Measurements from ENCODE around the gene FGF9. TPM values are rescaled to one million over a fixed set of nuclear protein-coding genes. Genes with fewer than 3 reads are reported as not detected.

Gene FGF9
- total RNA-seq, 2 donors from 2014 or later, result 0.29 TPM; not detected in 1

GRCh38 chr13:21685485-21686064 is 14.7 kb downstream of the FGF9 start:
- Mint-ChIP-seq H3K36me3 (no peaks in the 10 kb centered on the region), H3K9me3 (no peaks in the 10 kb centered on the region), H3K4me1 (ENCODE audit: low read depth in 2 of 2) (peaks cover 0 to 4% of the 10 kb centered on the region in 2 donors), H3K27me3 (peaks cover 30 to 41% of the 10 kb centered on the region in 2 donors), H3K27ac (no peak overlapping the region), H3K4me3 (no peak overlapping the region)
- no peak for DNase-seq (ENCODE audit: low spot score)
- ATAC-seq, result no peak

- Mint-ChIP-seq H3K27ac (no peak overlapping the region), H3K4me1 (ENCODE audit: low read depth in 2 of 2) (peaks cover 0 to 4% of the 10 kb centered on the region in 2 donors), H3K9me3 (no peaks in the 10 kb centered on the region), H3K4me3 (no peak overlapping the region), H3K36me3 (no peaks in the 10 kb centered on the region), H3K27me3 (peaks cover 26 to 38% of the 10 kb centered on the region in 2 donors)
- DNase-seq (ENCODE audit: low spot score) (no peak), ATAC-seq (peak; percentile 75 to 90)
Measured at GRCh38 chr13:21686751-21687391, 16.0 kb downstream of the FGF9 start.

GRCh38 chr13:21688056-21688455 is 17.2 kb downstream of the FGF9 start:
- DNase-seq (ENCODE audit: low spot score), result no peak

GRCh38 chr13:21689097-21689496 is 18.2 kb downstream of the FGF9 start:
- no peaks in the 10 kb centered on the region for H3K9me3 Mint-ChIP-seq

More at GRCh38 chr13:21688056-21688455, 17.2 kb downstream of the FGF9 start:
- no peak overlapping the region for H3K27ac Mint-ChIP-seq
- H3K4me3 Mint-ChIP-seq, result no peak overlapping the region
- H3K36me3 Mint-ChIP-seq, result no peaks in the 10 kb centered on the region
- ATAC-seq, result no peak
- peaks cover 31 to 45% of the 10 kb centered on the region in 2 donors for H3K27me3 Mint-ChIP-seq
- peaks cover 0 to 4% of the 10 kb centered on the region in 2 donors for H3K4me1 Mint-ChIP-seq (ENCODE audit: low read depth in 2 of 2)
- H3K9me3 Mint-ChIP-seq, result no peaks in the 10 kb centered on the region

GRCh38 chr13:21690955-21691354 is 20.1 kb downstream of the FGF9 start:
- ATAC-seq (no peak), DNase-seq (ENCODE audit: low spot score) (no peak)
- Mint-ChIP-seq H3K27me3 (peaks cover 30 to 38% of the 10 kb centered on the region in 2 donors), H3K36me3 (no peaks in the 10 kb centered on the region), H3K27ac (no peak overlapping the region), H3K4me1 (ENCODE audit: low read depth in 2 of 2) (peaks cover 0 to 4% of the 10 kb centered on the region in 2 donors), H3K4me3 (no peak overlapping the region), H3K9me3 (no peaks in the 10 kb centered on the region)

More at GRCh38 chr13:21689097-21689496, 18.2 kb downstream of the FGF9 start:
- ATAC-seq (no peak), DNase-seq (ENCODE audit: low spot score) (no peak)
- Mint-ChIP-seq H3K27me3 (peaks cover 32 to 48% of the 10 kb centered on the region in 2 donors), H3K4me3 (no peak overlapping the region), H3K4me1 (ENCODE audit: low read depth in 2 of 2) (peaks cover 0 to 4% of the 10 kb centered on the region in 2 donors), H3K36me3 (no peaks in the 10 kb centered on the region), H3K27ac (no peak overlapping the region)

- Mint-ChIP-seq H3K9me3 (no peaks in the 10 kb centered on the region), H3K27me3 (peaks cover 30 to 38% of the 10 kb centered on the region in 2 donors), H3K36me3 (no peaks in the 10 kb centered on the region), H3K4me1 (ENCODE audit: low read depth in 2 of 2) (peaks cover 0 to 3% of the 10 kb centered on the region in 2 donors), H3K27ac (no peak overlapping the region), H3K4me3 (no peak overlapping the region)
- no peak for ATAC-seq
- no peak for DNase-seq (ENCODE audit: low spot score)
Measured at GRCh38 chr13:21691500-21691899, 20.6 kb downstream of the FGF9 start.

GRCh38 chr13:21691928-21692327 is 21.1 kb downstream of the FGF9 start:
- ATAC-seq (no peak), DNase-seq (ENCODE audit: low spot score) (no peak)
- Mint-ChIP-seq H3K4me3 (no peak overlapping the region), H3K27me3 (peaks cover 30 to 38% of the 10 kb centered on the region in 2 donors), H3K4me1 (ENCODE audit: low read depth in 2 of 2) (no peaks in the 10 kb centered on the region), H3K27ac (no peak overlapping the region), H3K9me3 (no peaks in the 10 kb centered on the region), H3K36me3 (no peaks in the 10 kb centered on the region)

GRCh38 chr13:21694831-21695230 is 24.0 kb downstream of the FGF9 start:
- Mint-ChIP-seq H3K36me3 (no peaks in the 10 kb centered on the region), H3K9me3 (no peaks in the 10 kb centered on the region), H3K4me1 (ENCODE audit: low read depth in 2 of 2) (no peaks in the 10 kb centered on the region), H3K27ac (no peak overlapping the region), H3K27me3 (peaks cover 32 to 49% of the 10 kb centered on the region in 2 donors), H3K4me3 (no peak overlapping the region)
- ATAC-seq, result no peak
- no peak for DNase-seq (ENCODE audit: low spot score)

- Mint-ChIP-seq H3K36me3 (no peaks in the 10 kb centered on the region), H3K4me3 (no peak overlapping the region), H3K27me3 (peaks cover 26 to 43% of the 10 kb centered on the region in 2 donors), H3K9me3 (no peaks in the 10 kb centered on the region), H3K27ac (no peak overlapping the region), H3K4me1 (ENCODE audit: low read depth in 2 of 2) (no peaks in the 10 kb centered on the region)
- no peak for ATAC-seq
- no peak for DNase-seq (ENCODE audit: low spot score)
Measured at GRCh38 chr13:21695546-21695945, 24.7 kb downstream of the FGF9 start.

- ATAC-seq (no peak), DNase-seq (ENCODE audit: low spot score) (no peak)
- Mint-ChIP-seq H3K27ac (no peak overlapping the region), H3K9me3 (no peaks in the 10 kb centered on the region), H3K36me3 (no peaks in the 10 kb centered on the region), H3K27me3 (peaks cover 28 to 39% of the 10 kb centered on the region in 2 donors), H3K4me3 (no peak overlapping the region), H3K4me1 (ENCODE audit: low read depth in 2 of 2) (no peaks in the 10 kb centered on the region)
Measured at GRCh38 chr13:21696865-21697448, 26.1 kb downstream of the FGF9 start.

GRCh38 chr13:21698817-21699679 is 28.2 kb downstream of the FGF9 start:
- peaks cover 25% of the 10 kb centered on the region in 2 donors for H3K27me3 Mint-ChIP-seq
- H3K4me1 Mint-ChIP-seq (ENCODE audit: low read depth in 2 of 2), result no peaks in the 10 kb centered on the region

GRCh38 chr13:21701460-21701859 is 30.6 kb downstream of the FGF9 start:
- H3K27me3 Mint-ChIP-seq, result peaks cover 22 to 31% of the 10 kb centered on the region in 2 donors
- H3K27ac Mint-ChIP-seq, result no peak overlapping the region
- H3K4me1 Mint-ChIP-seq (ENCODE audit: low read depth in 2 of 2), result no peaks in the 10 kb centered on the region

More at GRCh38 chr13:21698817-21699679, 28.2 kb downstream of the FGF9 start:
- H3K27ac Mint-ChIP-seq, result no peak overlapping the region
- no peak for DNase-seq (ENCODE audit: low spot score)
- no peak for ATAC-seq
- no peaks in the 10 kb centered on the region for H3K36me3 Mint-ChIP-seq
- no peaks in the 10 kb centered on the region for H3K9me3 Mint-ChIP-seq
- no peak overlapping the region for H3K4me3 Mint-ChIP-seq

GRCh38 chr13:21703846-21704245 is 33.0 kb downstream of the FGF9 start:
- Mint-ChIP-seq H3K27me3 (peaks cover 31 to 40% of the 10 kb centered on the region in 2 donors), H3K36me3 (no peaks in the 10 kb centered on the region), H3K4me1 (ENCODE audit: low read depth in 2 of 2) (no peaks in the 10 kb centered on the region), H3K27ac (no peak overlapping the region), H3K4me3 (no peak overlapping the region), H3K9me3 (no peaks in the 10 kb centered on the region)
- ATAC-seq, result no peak
- no peak for DNase-seq (ENCODE audit: low spot score)

More at GRCh38 chr13:21701460-21701859, 30.6 kb downstream of the FGF9 start:
- no peaks in the 10 kb centered on the region for H3K36me3 Mint-ChIP-seq
- no peaks in the 10 kb centered on the region for H3K9me3 Mint-ChIP-seq
- no peak for ATAC-seq
- no peak overlapping the region for H3K4me3 Mint-ChIP-seq
- DNase-seq (ENCODE audit: low spot score), result no peak
